DND-41 (cell line): ENCODE data around the gene RPS24.

Source experiments
- EZH2 ChIP-seq: IDR thresholded peaks from 3 replicates; pipeline ENCODE4 v1.6.1; 2012; ENCODE audit warnings: borderline replicate concordance, low read depth, mild to moderate bottlenecking, moderate library complexity, low read length, inconsistent platforms; ENCODE audit not compliant: severe bottlenecking
- TF ChIP-seq, protein P1 (sequence below): IDR thresholded peaks from 2 replicates; pipeline ENCODE4 v1.5.1; 2012; ENCODE audit warnings: borderline replicate concordance, low read length, moderate library complexity, mild to moderate bottlenecking; ENCODE audit not compliant: poor library complexity, severe bottlenecking; ENCODE audit errors: extremely low read depth

DNA sequence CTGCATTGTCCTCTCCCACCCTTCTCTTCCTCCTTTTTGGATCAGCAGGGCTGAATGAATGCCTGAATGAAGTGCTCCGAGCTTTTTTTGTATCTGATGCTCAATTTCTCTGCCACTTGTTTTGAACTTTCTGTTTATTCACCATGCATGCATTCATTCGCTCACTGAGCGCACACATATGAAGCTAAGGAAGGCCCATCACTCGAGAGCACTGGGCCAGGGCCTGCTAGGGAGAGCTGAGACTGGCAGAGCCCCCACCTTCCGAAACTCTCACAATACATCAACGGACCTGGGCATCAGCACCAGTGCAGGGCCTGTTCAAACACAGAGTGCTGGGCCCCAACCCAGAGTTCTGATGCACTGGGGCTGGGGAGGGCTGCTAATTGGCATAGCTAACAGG lies 45.7 kb downstream of the RPS24 start:
- TF ChIP-seq, protein P1, sequence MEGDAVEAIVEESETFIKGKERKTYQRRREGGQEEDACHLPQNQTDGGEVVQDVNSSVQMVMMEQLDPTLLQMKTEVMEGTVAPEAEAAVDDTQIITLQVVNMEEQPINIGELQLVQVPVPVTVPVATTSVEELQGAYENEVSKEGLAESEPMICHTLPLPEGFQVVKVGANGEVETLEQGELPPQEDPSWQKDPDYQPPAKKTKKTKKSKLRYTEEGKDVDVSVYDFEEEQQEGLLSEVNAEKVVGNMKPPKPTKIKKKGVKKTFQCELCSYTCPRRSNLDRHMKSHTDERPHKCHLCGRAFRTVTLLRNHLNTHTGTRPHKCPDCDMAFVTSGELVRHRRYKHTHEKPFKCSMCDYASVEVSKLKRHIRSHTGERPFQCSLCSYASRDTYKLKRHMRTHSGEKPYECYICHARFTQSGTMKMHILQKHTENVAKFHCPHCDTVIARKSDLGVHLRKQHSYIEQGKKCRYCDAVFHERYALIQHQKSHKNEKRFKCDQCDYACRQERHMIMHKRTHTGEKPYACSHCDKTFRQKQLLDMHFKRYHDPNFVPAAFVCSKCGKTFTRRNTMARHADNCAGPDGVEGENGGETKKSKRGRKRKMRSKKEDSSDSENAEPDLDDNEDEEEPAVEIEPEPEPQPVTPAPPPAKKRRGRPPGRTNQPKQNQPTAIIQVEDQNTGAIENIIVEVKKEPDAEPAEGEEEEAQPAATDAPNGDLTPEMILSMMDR: no peak
- no peak for TF ChIP-seq EZH2
